Thyroid gland (tissue), 4 donors: ENCODE data around the gene FAM222B. TPM values are rescaled to one million over a fixed set of nuclear protein-coding genes. Genes with fewer than 3 reads are reported as not detected.
A peak's percentile ranks its signal among the peaks of the same experiment; 100 is the strongest.
"Not testable (repeated sequence)": the region's sequence is repeated elsewhere in the genome, so short reads cannot be mapped to it uniquely, and the experiment has no call there.

Experiments used
- DNase-seq, 2 donors: peaks; one replicate each; pipeline ENCODE4 v3.0.0-alpha.2; 2019
- H3K27ac ChIP-seq, 3 donors: fragments of 200-600 bp; sonication (generic); 1 replicate in 2 of 3; 2 replicates in 1 of 3; pipeline ENCODE4 v1.5.1; 2016 to 2019; ENCODE audit warnings: mild to moderate bottlenecking in 1 of 3, moderate library complexity in 1 of 3
- H3K27me3 ChIP-seq: fragments of 200-600 bp; sonication (generic); one replicate; pipeline ENCODE4 v1.5.1; 2019
- H3K36me3 ChIP-seq, 2 donors: fragments of 200-600 bp; sonication (generic); one replicate each; pipeline ENCODE4 v1.5.1; 2016 to 2019
- H3K4me1 ChIP-seq, 2 donors: fragments of 200-600 bp; sonication (generic); one replicate each; pipeline ENCODE4 v1.5.1; 2017 to 2019
- H3K4me3 ChIP-seq, 3 donors: fragments of 200-600 bp; sonication (generic); replicated peaks in 1 of 3; 1 replicate in 2 of 3; 2 replicates in 1 of 3; pipeline ENCODE4 v1.5.1; 2016; ENCODE audit warnings: mild to moderate bottlenecking in 1 of 3
- H3K9me3 ChIP-seq: fragments of 200-600 bp; sonication (generic); one replicate; pipeline ENCODE4 v1.5.1; 2017
- CTCF ChIP-seq, 6 experiments: fragments of 200-600 bp in 3 of 6; fragments of 450-650 bp in 3 of 6; sonication (generic) in 3 of 6; IDR thresholded peaks; one replicate each; pipeline ENCODE4 v1.5.1; 2016 to 2019; ENCODE audit warnings: antibody characterized with exemption in 6 of 6, mild to moderate bottlenecking in 2 of 6, inconsistent platforms in 1 of 6, moderate library complexity in 1 of 6
- POLR2A ChIP-seq, 2 donors: fragments of 450-650 bp; IDR thresholded peaks; one replicate each; pipeline ENCODE4 v1.6.1; 2017; ENCODE audit warnings: antibody characterized with exemption in 2 of 2, mild to moderate bottlenecking in 2 of 2, moderate library complexity in 1 of 2
- WGBS, 2 donors: methylation state at CpG; one replicate each; pipeline ENCODE4 v1.1.5; 2017; 5-methylcytosine and 5-hydroxymethylcytosine counted together
- intact Hi-C: fragments of 100-400 bp; cut with DNase I; formaldehyde crosslinking; loops from one replicate; pipeline ENCODE4 v1.15.1; 2023
- total RNA-seq, 4 donors: library from RNA; depleted of rRNA; stranded (reverse); fragments of >200 nt; gene quantifications; one replicate each; pipeline ENCODE4 v1.2.3, GENCODE V29; 2016

Gene FAM222B
- total RNA-seq, 4 donors from 2014 or later: 14.1 to 22.6 (median 15.8) TPM

GRCh38 chr17:28853295-28853694 lies 10.7 kb upstream of the FAM222B start:
- intact Hi-C loops: loop anchor here (5.0 to 10.0 kb wide), 2 partner anchors 36 to 88 kb away; no protein-coding TSS in a partner anchor
- no peak for DNase-seq
- Histone ChIP-seq H3K4me3 (no peak overlapping the region), H3K4me1 (peaks cover 3 to 9% of the 10 kb centered on the region in 2 donors), H3K36me3 (peaks cover 1 to 4% of the 10 kb centered on the region in 2 donors), H3K9me3 (no peaks in the 10 kb centered on the region), H3K27ac (no peak overlapping the region), H3K27me3 (no peaks in the 10 kb centered on the region)
- TF ChIP-seq CTCF (IDR thresholded peaks at IDR 0.05) (no peak), POLR2A (IDR thresholded peaks at IDR 0.05) (no peak)
- whole genome bisulfite sequencing, 2 donors: 94% methylated on average over 2 of the region's 2 CpGs

DNA sequence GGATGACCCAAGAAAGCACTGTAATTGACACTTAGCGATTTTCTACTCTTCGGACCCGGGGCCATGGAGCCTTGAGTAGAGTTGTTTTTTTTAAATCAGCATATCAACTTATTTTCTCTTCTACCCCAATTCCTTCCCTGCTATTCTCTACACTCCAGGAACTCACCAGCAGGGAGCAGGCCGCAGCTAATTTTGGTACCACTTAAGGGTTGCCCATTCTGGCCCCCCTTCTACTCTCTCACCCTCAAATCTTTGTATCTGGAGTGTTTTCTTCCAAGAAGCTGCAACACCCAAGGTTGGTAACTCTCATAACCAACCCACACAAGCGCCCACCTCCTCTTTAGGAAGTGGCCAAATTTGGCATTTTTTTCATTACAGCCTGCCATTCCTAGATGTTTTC lies 6.7 kb upstream of the FAM222B start:
- no peak overlapping the region for H3K4me3 ChIP-seq
- no peak for DNase-seq
- peaks cover 3 to 4% of the 10 kb centered on the region in 2 donors for H3K4me1 ChIP-seq
- H3K36me3 ChIP-seq: no peaks in the 10 kb centered on the region
- H3K27ac ChIP-seq: no peak overlapping the region
- no peaks in the 10 kb centered on the region for H3K9me3 ChIP-seq
- no peaks in the 10 kb centered on the region for H3K27me3 ChIP-seq
- whole genome bisulfite sequencing, 2 donors: 77% methylated on average over 5 of the region's 5 CpGs
- no peak for TF ChIP-seq CTCF (IDR thresholded peaks at IDR 0.05)
- no peak for TF ChIP-seq POLR2A (IDR thresholded peaks at IDR 0.05)
- intact Hi-C loops: no loop called here

DNA sequence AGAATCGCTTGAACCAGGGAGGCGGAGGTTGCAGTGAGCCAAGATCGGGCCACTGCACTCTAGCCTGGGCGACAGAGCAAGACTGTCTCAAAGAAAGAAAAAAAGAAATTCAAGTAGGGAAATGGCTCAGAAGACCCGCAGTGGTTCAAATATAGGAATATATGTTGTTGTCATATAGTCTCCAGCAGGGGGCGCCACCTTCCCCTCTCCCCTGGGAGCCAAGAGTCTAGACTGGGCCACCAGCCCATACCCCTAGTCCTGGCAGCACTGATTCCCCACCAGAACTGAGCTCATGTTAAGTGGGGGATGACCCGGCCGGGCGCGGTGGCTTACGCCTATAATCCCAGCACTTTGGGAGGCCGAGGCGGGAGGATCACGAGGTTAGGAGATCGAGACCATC lies 6.1 kb upstream of the FAM222B start:
- intact Hi-C loops, H3K36me3 ChIP-seq: not testable (repeated sequence)

DNA sequence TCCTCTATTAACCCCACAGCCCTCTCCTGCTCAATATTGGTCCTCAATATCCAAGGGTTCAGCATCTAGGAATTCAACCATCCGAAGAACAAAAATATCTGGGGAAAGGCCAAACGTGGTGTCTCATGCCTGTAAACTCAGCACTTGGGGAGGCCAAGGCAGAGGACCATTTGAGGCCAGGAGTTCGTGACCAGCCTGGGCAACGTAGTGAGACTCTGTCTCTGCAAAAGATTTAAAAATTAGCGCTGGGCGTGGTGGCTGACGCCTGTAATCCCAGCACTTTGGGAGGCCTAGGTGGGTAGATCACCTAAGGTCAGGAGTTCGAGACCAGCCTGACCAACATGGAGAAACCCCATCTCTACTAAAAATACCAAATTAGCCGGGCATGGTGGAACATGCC lies 4.1 kb upstream of the FAM222B start:
- H3K27ac ChIP-seq, DNase-seq, intact Hi-C loops, H3K4me1 ChIP-seq, H3K27me3 ChIP-seq, H3K9me3 ChIP-seq, H3K4me3 ChIP-seq, H3K36me3 ChIP-seq: not testable (repeated sequence)
- 87 to 94% methylated on average over 9 of the region's 9 CpGs for WGBS, 2 donors

More for the DNA sequence above, 6.1 kb upstream of the FAM222B start:
- H3K4me1 ChIP-seq, H3K9me3 ChIP-seq, H3K27ac ChIP-seq, H3K4me3 ChIP-seq, H3K27me3 ChIP-seq: not testable (repeated sequence)
- TF ChIP-seq CTCF (IDR thresholded peaks at IDR 0.05): peak in 2 of 6 experiments; percentile 19 to 26
- 83 to 87% methylated on average over 15 of the region's 15 CpGs for WGBS, 2 donors
- DNase-seq: peak in 1 of 2 donors; percentile 3

- no peak overlapping the region for H3K4me3 ChIP-seq
Measured at GRCh38 chr17:28846231-28846630, 3.6 kb upstream of the FAM222B start.

More at GRCh38 chr17:28846231-28846630, 3.6 kb upstream of the FAM222B start:
- no peaks in the 10 kb centered on the region for H3K9me3 ChIP-seq
- 90 to 94% methylated on average over 10 of the region's 10 CpGs for WGBS, 2 donors
- TF ChIP-seq POLR2A (IDR thresholded peaks at IDR 0.05) (no peak), CTCF (IDR thresholded peaks at IDR 0.05) (no peak)
- no peaks in the 10 kb centered on the region for H3K36me3 ChIP-seq
- no peaks in the 10 kb centered on the region for H3K27me3 ChIP-seq
- no peak for DNase-seq
- H3K4me1 ChIP-seq: peaks cover 11 to 12% of the 10 kb centered on the region in 2 donors
- intact Hi-C loops: no loop called here
- no peak overlapping the region for H3K27ac ChIP-seq
